Transverse colon (tissue), 4 donors: ENCODE results near the gene CIC.

Experiments used
- EP300 ChIP-seq: sonication (generic); formaldehyde crosslinking; IDR thresholded peaks from one replicate; pipeline ENCODE4 v1.6.1; 2017; ENCODE audit warnings: antibody characterized with exemption, low read depth
- POLR2A ChIP-seq: fragments of 450-650 bp; IDR thresholded peaks from one replicate; pipeline ENCODE4 v1.6.1; 2016; ENCODE audit warnings: antibody characterized with exemption, mild to moderate bottlenecking, moderate library complexity
- POLR2AphosphoS5 ChIP-seq, 3 donors: sonication (generic); formaldehyde crosslinking; IDR thresholded peaks; one replicate each; pipeline ENCODE4 v1.6.1; 2016; ENCODE audit warnings: antibody characterized with exemption in 3 of 3
- TF ChIP-seq, protein P1 (sequence below), 5 experiments: fragments of 200-600 bp in 3 of 5; fragments of 450-650 bp in 2 of 5; sonication (generic) in 3 of 5; IDR thresholded peaks; 1 replicate in 2 of 5; 2 replicates in 3 of 5; pipeline ENCODE4 v1.5.1; 2016 to 2017; ENCODE audit warnings: antibody characterized with exemption in 5 of 5, inconsistent platforms in 3 of 5, mild to moderate bottlenecking in 2 of 5, moderate library complexity in 1 of 5

DNA sequence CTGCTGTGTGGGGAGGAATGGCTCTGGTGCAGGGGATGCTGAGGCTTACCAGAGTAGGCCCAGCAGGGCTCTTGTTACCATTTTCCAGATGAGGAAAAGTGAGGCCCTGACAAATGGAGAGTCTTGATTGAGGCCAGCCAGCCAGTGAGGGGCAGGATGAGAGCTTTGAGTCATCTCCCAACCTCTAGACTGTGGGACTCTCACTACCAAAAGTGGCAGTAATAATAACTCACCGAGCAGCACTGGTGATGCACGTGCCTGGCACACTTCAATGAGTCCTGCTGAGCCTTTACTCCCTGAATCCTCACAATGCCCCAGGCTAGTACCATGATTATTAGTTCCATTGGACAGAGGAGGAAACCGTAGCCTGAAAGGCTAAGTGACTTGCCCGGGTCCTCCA, 7.8 kb downstream of the CIC start:
- TF ChIP-seq, protein P1, sequence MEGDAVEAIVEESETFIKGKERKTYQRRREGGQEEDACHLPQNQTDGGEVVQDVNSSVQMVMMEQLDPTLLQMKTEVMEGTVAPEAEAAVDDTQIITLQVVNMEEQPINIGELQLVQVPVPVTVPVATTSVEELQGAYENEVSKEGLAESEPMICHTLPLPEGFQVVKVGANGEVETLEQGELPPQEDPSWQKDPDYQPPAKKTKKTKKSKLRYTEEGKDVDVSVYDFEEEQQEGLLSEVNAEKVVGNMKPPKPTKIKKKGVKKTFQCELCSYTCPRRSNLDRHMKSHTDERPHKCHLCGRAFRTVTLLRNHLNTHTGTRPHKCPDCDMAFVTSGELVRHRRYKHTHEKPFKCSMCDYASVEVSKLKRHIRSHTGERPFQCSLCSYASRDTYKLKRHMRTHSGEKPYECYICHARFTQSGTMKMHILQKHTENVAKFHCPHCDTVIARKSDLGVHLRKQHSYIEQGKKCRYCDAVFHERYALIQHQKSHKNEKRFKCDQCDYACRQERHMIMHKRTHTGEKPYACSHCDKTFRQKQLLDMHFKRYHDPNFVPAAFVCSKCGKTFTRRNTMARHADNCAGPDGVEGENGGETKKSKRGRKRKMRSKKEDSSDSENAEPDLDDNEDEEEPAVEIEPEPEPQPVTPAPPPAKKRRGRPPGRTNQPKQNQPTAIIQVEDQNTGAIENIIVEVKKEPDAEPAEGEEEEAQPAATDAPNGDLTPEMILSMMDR (IDR thresholded peaks at IDR 0.05): no peak
- TF ChIP-seq EP300 (no peak), POLR2AphosphoS5 (IDR thresholded peaks at IDR 0.05) (no peak), POLR2A (no peak)
